Psoas muscle (tissue), 8 donors: ENCODE results near the gene PIM2. TPM values are rescaled to one million over a fixed set of nuclear protein-coding genes. Genes with fewer than 3 reads are reported as not detected.
A peak's percentile ranks its signal among the peaks of the same experiment; 100 is the strongest.

Experiments
- ATAC-seq, 4 donors: fragments of 200-7000 bp; cut with Tn5 transposase; one replicate each; pipeline ENCODE4 v1.9.1; 2020; ENCODE audit warnings: moderate library complexity in 3 of 4, mild to moderate bottlenecking in 2 of 4
- DNase-seq, 2 donors: peaks; one replicate each; pipeline ENCODE4 v3.0.0-alpha.2; 2020
- H3K27ac ChIP-seq: fragments of 200-600 bp; one replicate; pipeline ENCODE4 v1.8.0; 2022
- H3K27me3 ChIP-seq, 3 donors: fragments of 200-600 bp in 1 of 3; one replicate each; pipeline versions ENCODE4 v1.6.1 to v1.8.0; 2013 to 2022; ENCODE audit warnings: low read length in 2 of 3, mild to moderate bottlenecking in 2 of 3, moderate library complexity in 1 of 3; ENCODE audit not compliant: insufficient read depth in 3 of 3
- H3K36me3 ChIP-seq, 2 donors: fragments of 200-600 bp in 1 of 2; one replicate each; pipeline versions ENCODE4 v1.6.1 to v1.8.0; 2013 to 2022; ENCODE audit warnings: low read depth in 1 of 2, mild to moderate bottlenecking in 1 of 2, moderate library complexity in 1 of 2; ENCODE audit not compliant: insufficient read depth in 1 of 2
- H3K4me1 ChIP-seq: fragments of 200-600 bp; one replicate; pipeline ENCODE4 v1.8.0; 2022
- H3K4me3 ChIP-seq: fragments of 200-600 bp; one replicate; pipeline ENCODE4 v1.8.0; 2022; ENCODE audit warnings: mild to moderate bottlenecking
- H3K9me3 ChIP-seq: fragments of 200-600 bp; one replicate; pipeline ENCODE4 v1.8.0; 2022
- WGBS, 3 donors: extraction: QIAGEN DNeasy Blood & Tissue Kit; methylation state at CpG; one replicate each; pipeline versions ENCODE4 v1.1.6 to v1.1.7; 2013; 5-methylcytosine and 5-hydroxymethylcytosine counted together
- intact Hi-C, 2 donors: fragments of 100-400 bp; cut with DNase I; formaldehyde crosslinking; loops; one replicate each; pipeline versions ENCODE4 v1.11.0 to v1.14.2; 2022
- polyA plus RNA-seq, 3 donors: library from polyadenylated mRNA; stranded (reverse); fragments of 200-250 nt; gene quantifications; one replicate each; pipeline ENCODE4 v1.2.3, GENCODE V29; 2013
- total RNA-seq, 4 donors: library from RNA; stranded (reverse); fragmentation: NEBNext Ultra II Directional in 2 of 4; extraction: Animal tissue kit (Norgen Biotek cat#: 25700) in 2 of 4; gene quantifications; one replicate each; pipeline versions ENCODE4 v1.2.1 to v1.2.4, GENCODE V29; 2021 to 2023
- TF ChIP-seq, protein P1 (sequence below): fragments of 200-600 bp; IDR thresholded peaks from one replicate; pipeline ENCODE4 v1.8.0; 2022; ENCODE audit warnings: antibody characterized with exemption
- donor health status: healthy with polysubstance abuse.
- donor health status: DM: no; HTN: no; CAD: no; lungs with moderate emphysema.
- donor health status: Bipolar disorder and iron deficiency.
- donor health status: healthy.
- donor health status: DM: yes; HTN: yes; CAD: no.
- donor health status: DM: no; HTN: no; CAD: no.
- donor health status: DM: no; HTN: no; CAD: no.
- donor health status: DM: yes; HTN: yes; CAD: no.

The PIM2 gene
- total and polyA plus RNA-seq, 7 donors: 1.1 to 3.7 (median 1.6) TPM

DNA sequence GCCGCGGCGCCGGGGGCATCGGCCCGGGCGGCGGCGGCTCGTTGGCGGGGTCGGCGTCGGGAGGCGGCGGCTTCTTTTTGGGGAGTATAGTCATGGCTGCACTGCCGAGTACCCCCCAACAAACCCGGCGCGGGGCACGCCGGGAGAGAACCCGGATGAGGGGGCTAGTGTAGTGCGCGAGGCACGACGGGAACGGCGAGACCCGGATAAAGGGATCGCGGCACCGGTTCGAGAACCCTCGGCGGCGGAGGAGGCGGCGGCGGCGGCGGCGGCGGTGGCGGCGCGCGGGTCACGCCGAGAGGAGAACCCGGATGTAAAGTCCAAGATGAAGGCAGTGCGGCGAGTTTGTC is 38.6 kb upstream of the PIM2 start, which contains the start of gene OTUD5:
Gene OTUD5 (minus strand): TSS at position 131 of the 350 bp plus-strand sequence. CDS start 37 bp downstream, at position 94.
- Histone ChIP-seq H3K36me3 (peaks cover 0 to 4% of the 10 kb centered on the region in 2 donors), H3K27ac (peak within 1 kb of the TSS; percentile 93), H3K9me3 (no peaks in the 10 kb centered on the region), H3K4me3 (peak within 1 kb of the TSS; percentile 76), H3K27me3 (no peaks in the 10 kb centered on the region), H3K4me1 (peaks cover 6% of the 10 kb centered on the region)
- DNase-seq (peak; percentile 67 to 78), ATAC-seq (peak; percentile 0 to 25 (median 8))
- TF ChIP-seq, protein P1, sequence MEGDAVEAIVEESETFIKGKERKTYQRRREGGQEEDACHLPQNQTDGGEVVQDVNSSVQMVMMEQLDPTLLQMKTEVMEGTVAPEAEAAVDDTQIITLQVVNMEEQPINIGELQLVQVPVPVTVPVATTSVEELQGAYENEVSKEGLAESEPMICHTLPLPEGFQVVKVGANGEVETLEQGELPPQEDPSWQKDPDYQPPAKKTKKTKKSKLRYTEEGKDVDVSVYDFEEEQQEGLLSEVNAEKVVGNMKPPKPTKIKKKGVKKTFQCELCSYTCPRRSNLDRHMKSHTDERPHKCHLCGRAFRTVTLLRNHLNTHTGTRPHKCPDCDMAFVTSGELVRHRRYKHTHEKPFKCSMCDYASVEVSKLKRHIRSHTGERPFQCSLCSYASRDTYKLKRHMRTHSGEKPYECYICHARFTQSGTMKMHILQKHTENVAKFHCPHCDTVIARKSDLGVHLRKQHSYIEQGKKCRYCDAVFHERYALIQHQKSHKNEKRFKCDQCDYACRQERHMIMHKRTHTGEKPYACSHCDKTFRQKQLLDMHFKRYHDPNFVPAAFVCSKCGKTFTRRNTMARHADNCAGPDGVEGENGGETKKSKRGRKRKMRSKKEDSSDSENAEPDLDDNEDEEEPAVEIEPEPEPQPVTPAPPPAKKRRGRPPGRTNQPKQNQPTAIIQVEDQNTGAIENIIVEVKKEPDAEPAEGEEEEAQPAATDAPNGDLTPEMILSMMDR: no peak
- 0 to 43% (median 0%) methylated on average over 4 to 53 of the region's 53 CpGs for WGBS, 3 donors
- intact Hi-C loops: loop anchor here in 1 of 2 donors (5.0 kb wide), 1 partner anchor 35 kb away; no protein-coding TSS in a partner anchor

DNA sequence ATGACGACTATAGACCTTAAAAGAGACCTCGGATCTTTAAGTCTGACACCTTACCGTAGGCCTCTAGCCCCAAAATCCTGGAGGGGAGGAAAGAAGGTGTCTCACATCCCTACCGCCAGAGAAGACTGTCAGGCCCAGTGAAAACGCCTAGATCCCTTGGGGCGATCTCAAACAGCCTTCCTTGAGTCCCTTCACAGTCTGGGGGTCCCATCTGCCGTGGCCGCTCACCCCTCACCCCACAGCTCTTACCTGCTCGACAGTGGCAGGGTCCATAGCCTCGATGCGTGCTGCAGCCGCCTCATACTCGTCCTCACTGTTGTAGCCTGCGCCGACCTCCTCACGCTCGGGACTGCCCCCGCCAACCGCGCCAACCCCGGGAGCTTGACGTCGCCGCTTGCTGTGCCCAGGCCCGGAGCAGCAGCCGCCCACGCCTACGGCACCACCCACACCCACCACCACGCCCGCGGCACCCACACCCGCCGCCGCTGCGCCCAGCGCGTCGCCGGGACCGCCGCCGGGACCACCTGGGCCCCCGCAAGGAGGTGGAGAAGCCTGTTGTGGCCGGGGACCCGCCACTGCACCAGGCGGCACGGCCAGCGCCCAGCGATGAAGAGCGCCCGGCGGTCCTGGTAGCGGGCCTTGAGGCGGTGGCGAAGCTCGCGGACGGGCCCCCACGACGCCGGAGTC is 38.0 kb upstream of the PIM2 start:
- Histone ChIP-seq H3K4me1 (peaks cover 6% of the 10 kb centered on the region), H3K9me3 (no peaks in the 10 kb centered on the region), H3K27ac (peak overlapping the region; percentile 93), H3K36me3 (peaks cover 0 to 4% of the 10 kb centered on the region in 2 donors), H3K4me3 (peak overlapping the region; percentile 76), H3K27me3 (no peaks in the 10 kb centered on the region)
- WGBS, 3 donors: 1 to 39% (median 7%) methylated on average over 6 to 55 of the region's 61 CpGs
- peak; percentile 30 to 58 for DNase-seq
- ATAC-seq: no peak
- TF ChIP-seq, protein P1: no peak
- intact Hi-C loops: loop anchor here in 1 of 2 donors (5.0 kb wide), 1 partner anchor 35 kb away; no protein-coding TSS in a partner anchor

GRCh38 chrX:48948589-48948988 is 29.8 kb upstream of the PIM2 start:
- Histone ChIP-seq H3K27ac (no peak overlapping the region), H3K9me3 (no peaks in the 10 kb centered on the region), H3K27me3 (no peaks in the 10 kb centered on the region), H3K4me3 (no peak overlapping the region), H3K36me3 (peaks cover 0 to 6% of the 10 kb centered on the region in 2 donors), H3K4me1 (no peaks in the 10 kb centered on the region)
- intact Hi-C loops: no loop called here
- DNase-seq (no peak), ATAC-seq (no peak)
- WGBS, 3 donors: 82 to 100% (median 100%) methylated on average over 1 of the region's 1 CpG
- TF ChIP-seq, protein P1: no peak

DNA sequence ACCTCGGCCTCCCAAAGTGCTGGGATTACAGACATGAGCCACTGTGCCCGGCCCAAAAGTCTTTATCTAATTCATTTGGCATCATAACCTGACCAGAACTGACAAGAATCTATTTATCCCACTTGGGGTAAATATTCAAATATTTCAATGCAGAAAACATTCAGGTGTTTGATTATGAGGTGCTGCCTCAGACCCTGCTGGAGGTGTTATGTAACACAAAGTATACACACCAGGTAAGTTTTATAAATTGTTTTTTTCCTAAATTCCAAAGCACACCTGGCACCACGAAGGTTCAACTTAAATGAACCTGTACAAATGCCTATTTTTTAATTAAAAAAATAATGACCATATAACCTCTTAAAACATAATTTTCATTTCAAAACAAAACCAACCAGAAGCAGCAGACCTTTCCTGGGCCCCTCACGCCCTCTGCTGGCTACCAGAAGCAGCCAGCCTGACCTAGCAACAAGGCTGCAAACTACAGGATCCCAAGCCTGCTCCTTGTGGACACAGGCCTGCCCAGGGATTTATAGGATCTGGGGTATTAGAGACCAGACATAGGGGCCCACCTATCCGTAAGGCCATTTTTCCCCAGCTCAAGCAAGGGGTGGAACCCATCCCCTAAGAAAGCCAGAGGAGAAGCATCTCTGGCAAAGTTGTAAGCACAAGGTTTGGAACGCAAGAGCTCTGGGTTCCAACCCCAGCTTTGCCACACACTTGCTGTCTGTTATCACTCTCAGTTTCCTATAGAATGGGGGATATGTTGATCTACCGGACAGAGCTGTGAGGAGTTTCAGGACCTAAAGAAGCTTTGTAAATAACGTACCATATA is 26.9 kb upstream of the PIM2 start:
- no peaks in the 10 kb centered on the region for H3K9me3 ChIP-seq
- DNase-seq (peak in 1 of 2 donors; percentile 27), ATAC-seq (peak in 2 of 4 donors; percentile 60 to 69)
- H3K4me1 ChIP-seq: no peaks in the 10 kb centered on the region
- TF ChIP-seq, protein P1: peak; percentile 56
- no peak overlapping the region for H3K27ac ChIP-seq
- 47 to 70% (median 53%) methylated on average over 8 of the region's 8 CpGs for WGBS, 3 donors
- peaks cover 4 to 18% of the 10 kb centered on the region in 2 donors for H3K36me3 ChIP-seq
- no peaks in the 10 kb centered on the region for H3K27me3 ChIP-seq
- intact Hi-C loops: no loop called here
- no peak overlapping the region for H3K4me3 ChIP-seq
